ENCODE results near the gene ITPRID2. TPM values are rescaled to one million over a fixed set of nuclear protein-coding genes. Genes with fewer than 3 reads are reported as not detected.

Gene ITPRID2
- total and polyA plus RNA-seq, 10 of the 15 experiments (the other 5 are each of a cell fraction or from before 2014, with no cell fraction given) = 4.7 to 23.7 (median 13.1) TPM

DNA sequence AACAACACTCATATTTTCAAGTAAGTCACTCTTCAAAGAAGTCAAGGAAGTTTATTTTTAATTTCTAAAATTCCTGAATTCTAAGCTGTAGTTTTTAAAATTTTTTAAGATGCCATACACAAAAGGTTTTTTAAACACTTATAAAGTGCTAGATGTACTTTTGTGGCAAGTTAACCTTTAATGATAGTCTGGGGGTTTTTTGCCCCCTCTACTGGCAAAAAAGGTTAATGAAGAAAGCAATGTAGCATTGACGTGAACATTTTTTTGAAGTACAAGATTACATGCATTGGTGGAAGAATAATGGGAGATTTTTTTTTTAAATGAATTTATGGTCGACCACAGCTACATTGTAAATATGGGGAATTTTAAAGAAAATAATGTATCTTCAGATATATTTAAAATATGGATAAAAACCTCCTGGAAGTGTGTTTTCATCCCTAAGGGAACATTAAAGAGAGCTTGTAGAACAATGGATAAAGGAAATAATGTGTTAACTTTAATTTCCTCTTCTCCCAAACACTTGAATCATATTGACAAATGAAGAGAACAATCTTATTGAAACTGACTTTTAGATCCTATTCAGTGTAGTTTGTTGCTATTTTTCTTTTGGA, 12.6 kb downstream of the ITPRID2 start:
- intact Hi-C loops (cut with micrococcal nuclease; ENCODE audit: unreplicated experiment) (loop anchor here (1.0 to 10.0 kb wide), 3 partner anchors 161 to 809 kb away; partner anchors contain the start of gene ITGA4), in situ Hi-C loops (cut with MboI) (loop anchor here (5.0 kb wide), 1 partner anchor 157 kb away; no protein-coding TSS in a partner anchor)
- Histone ChIP-seq H3K4me2 (ENCODE audit: control insufficient read depth, insufficient read depth) (no peak overlapping the region), H2AFZ (ENCODE audit: control insufficient read depth, low read depth, low read length) (no peak overlapping the region), H3K79me2 (ENCODE audit: control insufficient read depth, insufficient read depth, low read length) (no peaks in the 10 kb centered on the region; the same call in 1 of the 2 replicates), H3K9ac (ENCODE audit: control insufficient read depth, insufficient read depth, low read length) (no peak overlapping the region), H3K27ac (ENCODE audit: control insufficient read depth, insufficient read depth) (no peak overlapping the region), H3K4me1 (ENCODE audit: control insufficient read depth, insufficient read depth, low read length) (peaks cover 20% of the 10 kb centered on the region; the same call in 1 of the 2 replicates), H3K9me3 (replicated peaks; ENCODE audit: control insufficient read depth, insufficient read depth, low read length) (no peaks in the 10 kb centered on the region), H4K20me1 (ENCODE audit: control insufficient read depth, insufficient read depth) (no peaks in the 10 kb centered on the region), H3K4me3 (no peak overlapping the region), H3K27me3 (replicated peaks in 1 of 2; ENCODE audit: control insufficient read depth in 2 of 2, insufficient read depth in 2 of 2, low read length in 1 of 2) (no peaks in the 10 kb centered on the region), H3K36me3 (ENCODE audit: control insufficient read depth in 2 of 2, insufficient read depth in 2 of 2, low read length in 1 of 2) (peaks cover 0 to 7% of the 10 kb centered on the region in 2 experiments; a peak in 2 of 4 replicates)
- 48% methylated on average over 2 of the region's 2 CpGs for WGBS (ENCODE audit: insufficient coverage, insufficient replicate concordance, low lambda C conversion rate, missing lambda C conversion rate)
- BruUV-seq (replicated peaks) = no TSS peak
- ChIA-PET POLR2A (no interaction called here), RAD21 (ENCODE audit: unreplicated experiment) (interaction anchor here (1.1 to 2.1 kb wide), 8 partner anchors 9 to 189 kb away, joined by 3 to 8 read pairs (median 6); no protein-coding TSS in a partner anchor), CTCF (interaction anchor here (0.6 to 4.9 kb wide), 20 partner anchors 8 to 898 kb away, joined by 3 to 53 read pairs (median 4); partner anchors contain the start of gene ITPRID2), SMC1A (ENCODE audit: uncharacterized antibody, unreplicated experiment) (interaction anchor here (0.6 to 5.3 kb wide), 15 partner anchors 9 to 775 kb away, joined by 3 to 40 read pairs (median 3); no protein-coding TSS in a partner anchor)
- ATAC-seq (peak; percentile 85), DNase-seq (ENCODE audit: low read depth, low spot score) (no peak), FAIRE-seq (no peak)
- TF ChIP-seq ZBED1 (IDR thresholded peaks at IDR 0.05; ENCODE audit: borderline replicate concordance) (no peak), SMC3 (IDR thresholded peaks at IDR 0.05; ENCODE audit: borderline replicate concordance, low read length) (peak; percentile 52; the same call in 1 of the 2 replicates), RAD21 (IDR thresholded peaks at IDR 0.05; ENCODE audit: insufficient read depth, low read depth, low read length) (peak; percentile 60), CTCF (IDR thresholded peaks at IDR 0.05 in 2 of 3, conservative IDR thresholded peaks at IDR 0.05 in 1 of 3; ENCODE audit: control insufficient read depth in 2 of 3, extremely low read depth in 1 of 3, insufficient read depth in 1 of 3, low read depth in 3 of 3, low read length in 3 of 3) (peak; percentile 56)
